ENCODE results near the gene TIMM44. TPM values are rescaled to one million over a fixed set of nuclear protein-coding genes. Genes with fewer than 3 reads are reported as not detected.

The TIMM44 gene
- total RNA-seq, 1 donor from 2014 or later, result 39.0 TPM

GRCh38 chr19:7925171-7925851 lies 18.2 kb downstream of the TIMM44 start:
- peak overlapping the region; percentile 54 for H3K4me3 ChIP-seq (ENCODE audit: low read depth, low read length)
- peak; percentile 74 for TF ChIP-seq CTCF (conservative IDR thresholded peaks at IDR 0.05; ENCODE audit: low read depth, low read length)
- DNase-seq (ENCODE audit: low read depth), result no peak

GRCh38 chr19:7924651-7925170 lies 18.8 kb downstream of the TIMM44 start:
- no peak for DNase-seq (ENCODE audit: low read depth)
- H3K4me3 ChIP-seq (ENCODE audit: low read depth, low read length), result peak overlapping the region; percentile 54
- no peak for TF ChIP-seq CTCF (conservative IDR thresholded peaks at IDR 0.05; ENCODE audit: low read depth, low read length)

- DNase-seq (ENCODE audit: low read depth), result no peak
- no peak overlapping the region for H3K4me3 ChIP-seq (ENCODE audit: low read depth, low read length)
- no peak for TF ChIP-seq CTCF (conservative IDR thresholded peaks at IDR 0.05; ENCODE audit: low read depth, low read length)
Observed at GRCh38 chr19:7924241-7924640, 19.2 kb downstream of the TIMM44 start.

- no peak overlapping the region for H3K4me3 ChIP-seq (ENCODE audit: low read depth, low read length)
- no peak for DNase-seq (ENCODE audit: low read depth)
- no peak for TF ChIP-seq CTCF (conservative IDR thresholded peaks at IDR 0.05; ENCODE audit: low read depth, low read length)
Observed at GRCh38 chr19:7923295-7924191, 19.9 kb downstream of the TIMM44 start.

- no peak for TF ChIP-seq CTCF (conservative IDR thresholded peaks at IDR 0.05; ENCODE audit: low read depth, low read length)
- H3K4me3 ChIP-seq (ENCODE audit: low read depth, low read length), result no peak overlapping the region
- DNase-seq (ENCODE audit: low read depth), result no peak
Observed at GRCh38 chr19:7922836-7923195, 20.6 kb downstream of the TIMM44 start.

- no peak overlapping the region for H3K4me3 ChIP-seq (ENCODE audit: low read depth, low read length)
Observed at GRCh38 chr19:7921967-7922835, 21.3 kb downstream of the TIMM44 start.

More at GRCh38 chr19:7921967-7922835, 21.3 kb downstream of the TIMM44 start:
- no peak for TF ChIP-seq CTCF (conservative IDR thresholded peaks at IDR 0.05; ENCODE audit: low read depth, low read length)
- DNase-seq (ENCODE audit: low read depth), result no peak
